K562 (cell line): ENCODE data around the gene USH1G. TPM values are rescaled to one million over a fixed set of nuclear protein-coding genes. Genes with fewer than 3 reads are reported as not detected.

Experiments
- ATAC-seq: fragments of 200-7000 bp; cut with Tn5 transposase; 3 replicates; pipeline ENCODE4 v1.9.1; 2020; ENCODE audit warnings: moderate library complexity
- BruUV-seq: library from RNA; stranded (reverse); fragments of 400-500 nt; replicated peaks from 2 replicates; lab custom pipeline; 2021; lab: Mats Ljungman, UMichigan
- CTCF ChIA-PET: fragments of 300-600 bp; formaldehyde crosslinking; extraction: SDS; loops from one replicate; lab custom pipeline; 2021; ENCODE audit warnings: low intra/inter-chr PET ratio; lab: Yijun Ruan, JAX
- POLR2A ChIA-PET: fragments of 300-600, 350-650 bp; sonication (Branson Sonifier 250); formaldehyde crosslinking; extraction: SDS; loops from one replicate; lab custom pipeline; 2021; ENCODE audit warnings: antibody characterized with exemption, inconsistent platforms; lab: Yijun Ruan, JAX
- DNase-seq, 4 experiments: peaks; one replicate each; pipeline versions ENCODE4 v3.0.0 to v3.0.0-alpha.2; 2011 to 2018; ENCODE audit warnings: low spot score in 3 of 4, mixed read lengths in 3 of 4; ENCODE audit errors: extremely low read depth in 1 of 4
- FAIRE-seq: peaks from 2 replicates; lab custom pipeline; 2011; peaks lifted over from hg19 to GRCh38; lab: Jason Lieb, UNC
- H2AFZ ChIP-seq: 2 replicates; pipeline ENCODE4 v1.6.0; 2011; ENCODE audit warnings: low read depth, low read length, control low read depth, inconsistent platforms
- H3K27ac ChIP-seq: fragments of 200-600 bp; 3 replicates; pipeline ENCODE4 v1.8.0; 2011; ENCODE audit warnings: low read depth, mild to moderate bottlenecking, control low read depth, inconsistent platforms, low read length, moderate library complexity, mixed read lengths; ENCODE audit errors: extremely low read depth
- H3K27me3 ChIP-seq, 2 experiments: fragments of 300-600 bp in 1 of 2; 2 replicates in 1 of 2; 3 replicates in 1 of 2; pipeline versions ENCODE4 v1.6.0 to v1.8.0; 2011; ENCODE audit warnings: inconsistent platforms in 2 of 2, low read length in 2 of 2, mild to moderate bottlenecking in 1 of 2, mixed read lengths in 1 of 2, moderate library complexity in 1 of 2; ENCODE audit not compliant: control insufficient read depth in 2 of 2, insufficient read depth in 2 of 2
- H3K36me3 ChIP-seq: fragments of 300-600 bp; 3 replicates; pipeline ENCODE4 v1.8.0; 2011; ENCODE audit warnings: mild to moderate bottlenecking, low read length, inconsistent platforms; ENCODE audit not compliant: control insufficient read depth, insufficient read depth
- H3K4me1 ChIP-seq, 2 experiments: fragments of 200-600 bp in 1 of 2; replicated peaks in 1 of 2; 2 replicates in 1 of 2; 3 replicates in 1 of 2; pipeline versions ENCODE4 v1.5.1 to v1.8.0; 2011; ENCODE audit warnings: inconsistent platforms in 2 of 2, low read length in 2 of 2, mild to moderate bottlenecking in 1 of 2, mixed read lengths in 1 of 2, moderate library complexity in 1 of 2; ENCODE audit not compliant: control insufficient read depth in 2 of 2, insufficient read depth in 2 of 2
- H3K4me2 ChIP-seq: 2 replicates; pipeline ENCODE4 v1.6.1; 2011; ENCODE audit warnings: low read length, control low read depth, inconsistent platforms, mixed read lengths; ENCODE audit not compliant: insufficient read depth
- H3K4me3 ChIP-seq: fragments of 200-600 bp; sonication (generic), shearing (Covaris generic); 2 replicates; pipeline ENCODE4 v1.5.1; 2016; ENCODE audit warnings: control low read depth, inconsistent platforms
- H3K79me2 ChIP-seq: fragments of 200-600 bp; 3 replicates; pipeline ENCODE4 v1.8.0; 2011; ENCODE audit warnings: low read length, inconsistent platforms; ENCODE audit not compliant: control insufficient read depth, insufficient read depth
- H3K9ac ChIP-seq, 2 experiments: 2 replicates each; pipeline versions ENCODE4 v1.6.0 to v1.6.1; 2011; ENCODE audit warnings: low read depth in 2 of 2, low read length in 2 of 2, control low read depth in 1 of 2, inconsistent platforms in 1 of 2, mild to moderate bottlenecking in 1 of 2, mixed read lengths in 1 of 2; ENCODE audit not compliant: insufficient read depth in 1 of 2
- H3K9me1 ChIP-seq: one replicate; pipeline ENCODE4 v1.6.0; 2011; ENCODE audit warnings: inconsistent platforms, mild to moderate bottlenecking, low read length, moderate library complexity; ENCODE audit not compliant: control insufficient read depth, insufficient read depth
- H3K9me3 ChIP-seq: replicated peaks from 2 replicates; pipeline ENCODE4 v1.5.1; 2011; ENCODE audit warnings: low read depth, low read length, inconsistent platforms; ENCODE audit not compliant: control insufficient read depth, insufficient read depth
- H4K20me1 ChIP-seq: replicated peaks from 2 replicates; pipeline ENCODE4 v1.6.1; 2011; ENCODE audit warnings: low read length, inconsistent platforms, mixed read lengths; ENCODE audit not compliant: control insufficient read depth, insufficient read depth
- CEBPZ ChIP-seq: fragments of 150-350 bp; IDR thresholded peaks from 2 replicates; pipeline ENCODE4 v1.6.1; 2014; ENCODE audit warnings: low read depth, mild to moderate bottlenecking, low read length, borderline replicate concordance
- HMGXB4 ChIP-seq: sonication (generic); formaldehyde crosslinking; IDR thresholded peaks from 2 replicates; pipeline ENCODE4 v1.8.1; 2023; ENCODE audit warnings: mild to moderate bottlenecking, missing genetic modification reagents
- MAX ChIP-seq: sonication (generic); formaldehyde crosslinking; IDR thresholded peaks from 2 replicates; pipeline ENCODE4 v1.9.0; 2022; ENCODE audit warnings: mild to moderate bottlenecking, missing genetic modification reagents
- NFRKB ChIP-seq: fragments of 450-650 bp; IDR thresholded peaks from 2 replicates; pipeline ENCODE4 v1.6.1; 2016; ENCODE audit warnings: low read depth
- NR2C2 ChIP-seq, 2 experiments: fragments of 200-800 bp in 1 of 2; sonication (Bioruptor generic) in 1 of 2; sonication (generic) in 1 of 2; formaldehyde crosslinking in 1 of 2; IDR thresholded peaks; 2 replicates each; pipeline versions ENCODE4 v1.6.1 to v1.8.0; 2016 to 2022; ENCODE audit warnings: mild to moderate bottlenecking in 1 of 2, missing compliant biosample characterization in 1 of 2, missing genetic modification characterization in 1 of 2, missing genetic modification reagents in 1 of 2
- STAT6 ChIP-seq: sonication (generic); formaldehyde crosslinking; IDR thresholded peaks from 2 replicates; pipeline ENCODE4 v1.8.1; 2023; ENCODE audit warnings: mild to moderate bottlenecking, missing genetic modification reagents
- ZBED1 ChIP-seq: IDR thresholded peaks from 2 replicates; pipeline ENCODE4 v1.6.1; 2014
- ZBTB9 ChIP-seq: fragments of 450-650 bp; formaldehyde crosslinking; IDR thresholded peaks from 2 replicates; pipeline ENCODE4 v1.4.0; 2020; ENCODE audit warnings: mild to moderate bottlenecking, moderate library complexity
- ZNF41 ChIP-seq: fragments of 250-450 bp; sonication (Bioruptor Pico); conservative IDR thresholded peaks from 2 replicates; pipeline ENCODE4 v1.4.0; 2020; ENCODE audit warnings: mild to moderate bottlenecking
- WGBS: fragments of 100-300 bp; shearing (Covaris generic); methylation state at CpG from one replicate; pipeline ENCODE4 v1.1.6; 2016; ENCODE audit warnings: low coverage, mixed read lengths; ENCODE audit not compliant: insufficient coverage; ENCODE audit errors: missing lambda C conversion rate; 5-methylcytosine and 5-hydroxymethylcytosine counted together
- in situ Hi-C: fragments of 300-500 bp; cut with MboI; formaldehyde crosslinking; loops from 4 replicates; pipeline ENCODE4 v1.15.0; 2018; ENCODE audit warnings: inconsistent platforms, mixed read lengths
- intact Hi-C: fragments of 100-400 bp; cut with micrococcal nuclease; formaldehyde crosslinking; loops from 2 replicates; pipeline ENCODE4 v1.14.2; 2022
- polyA plus RNA-seq, 8 experiments: library from polyadenylated mRNA; depleted of rRNA in 4 of 8; stranded (reverse) in 5 of 8; unstranded in 3 of 8; fragments of >200 nt; fragmentation: Nextera tagmentation in 2 of 8; fragmentation: Illumina TruSeq in 1 of 8; extraction: Ambion mirVana in 2 of 8; extraction: Trizol in 1 of 8; gene quantifications; 2 replicates each; pipeline versions ENCODE4 v1.2.1 to v1.2.3, GENCODE V29; 2011 to 2014; ENCODE audit warnings: inconsistent platforms in 1 of 8, missing spikeins in 1 of 8
- total RNA-seq, 7 experiments: library from RNA; depleted of rRNA in 6 of 7; stranded (reverse); fragments of >200 nt in 6 of 7; fragmentation: Illumina TruSeq in 2 of 7; extraction: Trizol in 2 of 7; gene quantifications; 2 replicates each; pipeline versions ENCODE4 v1.2.1 to v1.2.3, GENCODE V29; 2011 to 2021; ENCODE audit warnings: low replicate concordance in 1 of 7

USH1G gene
- total and polyA plus RNA-seq, 9 of the 15 experiments (the other 6 are each of a cell fraction or from before 2014, with no cell fraction given), result 0.22 to 1.00 (median 0.64) TPM; not detected in 2

GRCh38 chr17:74893936-74894671 is 29.0 kb downstream of the USH1G start:
- FAIRE-seq, result no peak

More at GRCh38 chr17:74893936-74894671, 29.0 kb downstream of the USH1G start:
- DNase-seq, result no peak
- ATAC-seq, result no peak
- H3K4me2 ChIP-seq, result no peak overlapping the region
- H3K9me3 ChIP-seq, result no peaks in the 10 kb centered on the region
- H3K4me1 ChIP-seq, result peaks cover 0 to 22% of the 10 kb centered on the region in 2 experiments; a peak in 2 of 5 replicates
- H3K4me3 ChIP-seq, result no peak overlapping the region
- H3K27me3 ChIP-seq, result peaks cover 24 to 54% of the 10 kb centered on the region in 2 experiments; a peak in 4 of 5 replicates
- POLR2A ChIA-PET, result interaction anchor here (0.6 to 1.7 kb wide), 3 partner anchors 12 to 22 kb away, joined by 3 to 8 read pairs (median 3); no protein-coding TSS in a partner anchor
- H2AFZ ChIP-seq, result no peak overlapping the region
- no TSS peak for BruUV-seq
- H3K9me1 ChIP-seq, result no peaks in the 10 kb centered on the region
- H3K79me2 ChIP-seq, result no peaks in the 10 kb centered on the region
- TF ChIP-seq NR2C2 (CRISPR knock-in tag; IDR thresholded peaks at IDR 0.05) (no peak), NR2C2 (tag; IDR thresholded peaks at IDR 0.05) (peak; percentile 60), NFRKB (no peak), ZBTB9 (CRISPR knock-in tag) (no peak), ZBED1 (no peak), STAT6 (CRISPR knock-in tag) (no peak), CEBPZ (no peak), ZNF41 (no peak), HMGXB4 (CRISPR knock-in tag) (no peak), MAX (CRISPR knock-in tag) (0 out of 2 replicates have a peak, but pooled peaks have one; percentile 5)
- CTCF ChIA-PET, result interaction anchor here (0.6 kb wide), 2 partner anchors 18 to 363 kb away, joined by 3 read pairs; partner anchors contain the start of gene CD300LB
- in situ Hi-C loops (no loop called here), intact Hi-C loops (no loop called here)
- H3K36me3 ChIP-seq, result no peaks in the 10 kb centered on the region
- peaks cover 11% of the 10 kb centered on the region; the same call in 1 of the 2 replicates for H4K20me1 ChIP-seq
- 11% methylated on average over 19 of the region's 22 CpGs for WGBS
- H3K9ac ChIP-seq, result no peak overlapping the region
- no peak overlapping the region for H3K27ac ChIP-seq
